T47D (cell line): Measurements from ENCODE around the gene ESR1.
"Not testable (repeated sequence)": the region's sequence is repeated elsewhere in the genome, so short reads cannot be mapped to it uniquely, and the experiment has no call there.

ENCODE experiments used
- DNase-seq, 2 experiments: peaks; one replicate each; pipeline versions ENCODE4 v3.0.0 to v3.0.0-alpha.2; 2011 to 2012; ENCODE audit warnings: low read depth in 1 of 2, low spot score in 1 of 2
- JUND ChIP-seq: IDR thresholded peaks from 2 replicates; pipeline ENCODE4 v1.6.1; 2012; ENCODE audit warnings: low read depth
- in situ Hi-C: cut with HindIII; loops from 2 replicates; pipeline ENCODE4 v1.10.0; 2016; ENCODE audit warnings: low sequenced_read_pairs, low pct_unique_long_range_greater_than_20kb

ESR1 gene

GRCh38 chr6:151992091-151992490 lies 184.6 kb downstream of the ESR1 start:
- no peak for DNase-seq
- in situ Hi-C loops, result no loop called here
- TF ChIP-seq JUND, result no peak

- no peak for DNase-seq
- no peak for TF ChIP-seq JUND
- in situ Hi-C loops, result no loop called here
These were observed 185.9 kb downstream of the ESR1 start for GRCh38 chr6:151993364-151993763.

- in situ Hi-C loops, result no loop called here
- no peak for DNase-seq
- TF ChIP-seq JUND, result no peak
These were observed 191.3 kb downstream of the ESR1 start for GRCh38 chr6:151998784-151999183.

- in situ Hi-C loops, result no loop called here
- no peak for DNase-seq
These were observed 191.7 kb downstream of the ESR1 start for GRCh38 chr6:151999194-151999593.

GRCh38 chr6:152001408-152001807 lies 193.9 kb downstream of the ESR1 start:
- TF ChIP-seq JUND, result no peak
- in situ Hi-C loops, result no loop called here
- no peak for DNase-seq

More at GRCh38 chr6:151999194-151999593, 191.7 kb downstream of the ESR1 start:
- TF ChIP-seq JUND, result no peak

- TF ChIP-seq JUND, result no peak
- DNase-seq, result peak in 1 of 2 experiments; percentile 18
- in situ Hi-C loops, result no loop called here
These were observed 194.8 kb downstream of the ESR1 start for GRCh38 chr6:152002306-152002705.

- in situ Hi-C loops, result no loop called here
- no peak for DNase-seq
- TF ChIP-seq JUND, result no peak
These were observed 196.6 kb downstream of the ESR1 start for GRCh38 chr6:152004036-152004566.

GRCh38 chr6:152004896-152005295 lies 197.4 kb downstream of the ESR1 start:
- TF ChIP-seq JUND, result no peak
- in situ Hi-C loops, result no loop called here
- DNase-seq, result no peak

- TF ChIP-seq JUND, result no peak
- in situ Hi-C loops, result no loop called here
- DNase-seq, result no peak
These were observed 201.3 kb downstream of the ESR1 start for GRCh38 chr6:152008779-152009178.

- no peak for TF ChIP-seq JUND
- DNase-seq, result no peak
- in situ Hi-C loops, result no loop called here
These were observed 204.7 kb downstream of the ESR1 start for GRCh38 chr6:152012227-152012626.

- no peak for DNase-seq
- no peak for TF ChIP-seq JUND
- in situ Hi-C loops, result no loop called here
These were observed 211.4 kb downstream of the ESR1 start for GRCh38 chr6:152018876-152019275.

- DNase-seq, result no peak
- TF ChIP-seq JUND, result no peak
- in situ Hi-C loops, result no loop called here
These were observed 214.8 kb downstream of the ESR1 start for GRCh38 chr6:152022303-152022702.

GRCh38 chr6:152023613-152024012 lies 216.1 kb downstream of the ESR1 start:
- no peak for TF ChIP-seq JUND
- no peak for DNase-seq
- in situ Hi-C loops, result no loop called here

GRCh38 chr6:152026291-152026690 lies 218.8 kb downstream of the ESR1 start:
- DNase-seq, result no peak
- TF ChIP-seq JUND, result no peak
- in situ Hi-C loops, result no loop called here

GRCh38 chr6:152026744-152027143 lies 219.3 kb downstream of the ESR1 start:
- DNase-seq, in situ Hi-C loops: not testable (repeated sequence)

- in situ Hi-C loops, result not testable (repeated sequence)
These were observed 226.3 kb downstream of the ESR1 start for GRCh38 chr6:152033765-152034164.

More at GRCh38 chr6:152033765-152034164, 226.3 kb downstream of the ESR1 start:
- not testable (repeated sequence) for DNase-seq
